Measurements from ENCODE around the gene WDFY4. TPM values are rescaled to one million over a fixed set of nuclear protein-coding genes. Genes with fewer than 3 reads are reported as not detected.

Gene WDFY4
- total RNA-seq, 4 donors from 2014 or later = 4.1 to 27.9 (median 9.0) TPM

GRCh38 chr10:48694371-48695030 lies 9.8 kb downstream of the WDFY4 start:
- TF ChIP-seq CTCF (IDR thresholded peaks at IDR 0.05; ENCODE audit: low read depth) = no peak

GRCh38 chr10:48695636-48696534 lies 11.2 kb downstream of the WDFY4 start:
- no peak for TF ChIP-seq CTCF (IDR thresholded peaks at IDR 0.05; ENCODE audit: low read depth)

- no peak for TF ChIP-seq CTCF (IDR thresholded peaks at IDR 0.05; ENCODE audit: low read depth)
Measured at GRCh38 chr10:48696535-48696873, 11.8 kb downstream of the WDFY4 start.

- no peak for TF ChIP-seq CTCF (IDR thresholded peaks at IDR 0.05; ENCODE audit: low read depth)
Measured at GRCh38 chr10:48697091-48697490, 12.4 kb downstream of the WDFY4 start.

GRCh38 chr10:48697821-48698764 lies 13.4 kb downstream of the WDFY4 start:
- no peak for TF ChIP-seq CTCF (IDR thresholded peaks at IDR 0.05; ENCODE audit: low read depth)

GRCh38 chr10:48699011-48699627 lies 14.4 kb downstream of the WDFY4 start:
- TF ChIP-seq CTCF (IDR thresholded peaks at IDR 0.05; ENCODE audit: low read depth) = no peak
